ENCODE measurements around the gene CAPN5.

The CAPN5 gene

GRCh38 chr11:77138106-77138649 is 71.4 kb downstream of the CAPN5 start:
- DNase-seq: no peak

DNA sequence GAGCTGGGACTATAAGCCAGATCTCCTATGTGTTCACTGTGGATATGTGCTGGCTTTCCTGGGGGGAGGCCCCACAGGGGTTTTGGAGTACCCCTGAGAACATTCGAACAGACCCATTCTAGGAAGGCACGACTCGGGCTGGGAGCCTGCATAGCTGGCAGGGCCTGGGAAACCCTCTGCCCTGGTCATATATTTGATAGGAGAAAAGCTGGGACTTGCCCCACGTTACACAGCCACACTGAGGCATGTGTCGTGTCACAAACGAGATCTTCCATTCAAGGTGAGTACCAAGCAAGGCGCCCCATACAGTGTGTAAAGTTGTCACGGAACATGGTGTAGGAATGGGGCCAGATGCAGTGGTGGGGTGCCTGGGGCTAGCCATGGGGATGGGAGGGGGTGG is 72.4 kb downstream of the CAPN5 start:
- no peak for DNase-seq

- DNase-seq: no peak
Observed at GRCh38 chr11:77140231-77140851, 73.6 kb downstream of the CAPN5 start.

DNA sequence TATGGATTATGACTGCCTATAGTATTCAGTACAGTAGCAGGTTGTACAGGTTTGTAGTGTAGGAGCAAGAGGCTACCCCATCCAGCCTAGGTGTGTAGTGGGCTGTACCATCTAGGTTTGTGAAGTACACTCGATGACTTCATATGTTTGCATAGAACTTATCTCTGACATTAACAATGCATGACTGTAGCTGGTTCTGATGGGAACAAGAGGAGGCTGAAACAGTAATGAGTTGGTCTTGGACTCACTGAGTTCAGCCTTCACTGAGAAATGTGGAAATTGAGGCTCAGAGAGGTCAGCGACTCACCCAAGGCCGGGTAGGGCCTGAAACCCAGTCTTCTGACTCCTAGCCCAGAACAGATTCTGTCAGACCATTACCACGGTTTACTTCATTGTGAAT is 74.3 kb downstream of the CAPN5 start:
- DNase-seq: no peak

DNA sequence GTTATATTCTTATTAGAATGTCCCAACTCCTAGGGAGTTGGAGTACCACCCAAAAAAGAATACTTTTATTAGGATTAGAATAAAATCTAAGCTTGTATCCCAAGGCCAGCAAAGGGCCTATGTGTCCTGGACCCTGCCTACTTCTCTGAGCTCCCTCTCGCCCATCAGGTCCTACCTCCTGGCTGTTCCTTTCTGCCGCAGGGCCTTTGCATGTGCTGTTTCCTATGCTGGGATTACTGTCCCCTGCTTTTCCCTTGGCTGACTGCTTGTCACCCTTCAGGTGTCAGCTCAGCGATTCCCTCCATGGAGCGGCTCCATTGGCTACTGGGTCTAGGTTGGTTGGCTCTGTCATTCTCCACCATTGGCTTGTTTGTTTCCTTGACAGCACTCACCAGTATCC is 74.7 kb downstream of the CAPN5 start:
- DNase-seq: no peak

DNA sequence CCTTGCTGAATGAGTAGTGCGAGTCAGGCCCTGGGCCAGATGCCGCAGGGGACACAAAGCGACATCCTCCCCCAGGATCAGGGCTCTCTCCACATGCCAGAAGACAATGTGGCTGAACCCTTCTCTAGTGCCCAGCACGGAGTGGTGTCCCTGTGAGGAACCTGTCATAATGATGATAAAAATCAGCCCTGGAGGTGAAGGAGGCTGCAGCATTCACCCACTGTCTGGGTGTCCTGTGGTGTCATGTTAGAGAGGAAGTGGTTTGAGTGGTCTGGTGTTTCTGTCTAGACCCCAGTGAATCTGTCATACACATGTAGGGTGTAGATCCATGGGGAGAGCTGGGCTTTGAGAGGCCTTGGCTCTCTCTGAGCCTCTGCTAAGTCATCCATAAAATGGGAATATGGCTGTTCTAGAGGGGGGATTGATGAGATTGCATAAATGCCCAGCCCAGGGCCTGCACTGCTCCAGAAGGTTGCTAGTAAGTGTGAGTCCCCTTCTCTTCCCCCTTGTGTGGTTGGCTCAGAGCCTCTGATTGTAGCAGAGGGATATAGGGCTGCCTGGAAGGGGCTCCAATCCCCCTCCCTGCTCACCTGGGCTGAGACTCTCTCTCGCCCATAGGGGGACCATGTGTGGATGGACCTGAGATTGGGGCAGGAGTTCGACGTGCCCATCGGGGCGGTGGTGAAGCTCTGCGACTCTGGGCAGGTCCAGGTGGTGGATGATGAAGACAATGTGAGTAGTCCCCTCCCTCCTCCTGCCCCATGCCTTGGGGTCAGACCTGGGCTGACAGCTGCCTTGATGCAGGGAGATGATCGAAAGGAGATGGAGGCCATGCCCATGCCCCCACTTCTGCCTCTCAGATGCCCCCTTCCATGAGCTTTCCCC is 75.6 kb downstream of the CAPN5 start:
- DNase-seq: no peak

DNA sequence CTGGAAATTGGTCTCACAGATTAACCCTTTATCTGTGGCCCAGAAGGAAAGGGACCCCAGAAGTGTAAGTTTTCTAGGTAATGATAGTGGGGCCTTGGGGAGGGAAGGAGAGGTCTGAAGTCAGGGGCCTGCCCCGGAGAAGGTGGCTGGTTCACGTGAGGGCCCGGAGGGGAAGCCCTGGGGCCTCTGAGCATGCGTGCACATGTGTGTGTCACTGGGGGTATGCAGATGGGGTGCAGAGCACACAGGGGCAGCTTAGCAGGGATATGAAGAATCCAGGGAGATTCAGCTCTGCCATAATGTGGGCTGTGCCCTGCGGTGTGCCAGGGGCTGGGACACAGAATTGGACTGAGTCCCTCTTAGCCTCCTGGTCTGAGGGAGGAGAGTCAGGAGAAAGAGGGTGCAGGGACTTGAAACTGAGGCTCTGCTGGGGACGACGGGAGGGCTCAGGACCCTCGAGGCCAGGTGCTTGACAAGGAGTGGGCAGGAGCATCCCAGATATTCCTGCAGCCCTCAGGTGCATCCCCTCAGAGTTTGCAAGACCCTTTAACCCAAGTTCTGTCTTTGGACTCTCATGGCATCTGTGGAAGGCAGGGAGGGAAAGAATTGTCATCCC is 76.7 kb downstream of the CAPN5 start:
- DNase-seq: no peak

DNA sequence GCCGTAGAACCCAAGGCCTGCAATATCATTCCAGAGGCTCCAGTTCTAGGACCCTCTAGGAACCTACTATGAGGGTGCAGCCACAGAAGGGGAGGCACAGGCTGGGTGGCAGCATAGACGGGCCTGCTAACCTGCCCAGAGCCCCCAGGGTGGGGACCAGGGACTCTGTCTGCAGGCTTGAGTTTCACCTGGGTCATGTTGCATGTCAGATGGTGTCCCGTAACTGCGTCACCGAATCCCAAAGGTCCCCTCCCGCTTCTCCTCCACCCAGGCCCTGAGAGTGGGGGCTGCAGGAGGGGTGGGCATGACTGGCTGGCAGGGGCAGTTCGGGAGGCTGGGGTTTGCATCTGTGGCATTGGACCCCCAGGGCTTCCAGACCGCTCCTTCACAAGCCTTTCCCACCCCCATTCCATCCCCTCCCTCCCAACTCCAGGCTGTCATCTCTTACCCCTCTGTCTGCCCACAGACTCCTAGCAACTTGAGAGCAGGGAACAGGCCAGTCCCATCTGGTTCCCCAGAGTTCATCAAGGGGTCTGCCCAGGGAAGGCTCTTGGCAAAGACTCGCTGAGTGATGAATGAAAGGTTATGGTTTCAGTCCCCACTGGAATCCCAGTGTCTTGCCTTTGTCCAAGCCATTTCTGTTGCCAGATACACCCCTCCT is 77.6 kb downstream of the CAPN5 start:
- no peak for DNase-seq

DNA sequence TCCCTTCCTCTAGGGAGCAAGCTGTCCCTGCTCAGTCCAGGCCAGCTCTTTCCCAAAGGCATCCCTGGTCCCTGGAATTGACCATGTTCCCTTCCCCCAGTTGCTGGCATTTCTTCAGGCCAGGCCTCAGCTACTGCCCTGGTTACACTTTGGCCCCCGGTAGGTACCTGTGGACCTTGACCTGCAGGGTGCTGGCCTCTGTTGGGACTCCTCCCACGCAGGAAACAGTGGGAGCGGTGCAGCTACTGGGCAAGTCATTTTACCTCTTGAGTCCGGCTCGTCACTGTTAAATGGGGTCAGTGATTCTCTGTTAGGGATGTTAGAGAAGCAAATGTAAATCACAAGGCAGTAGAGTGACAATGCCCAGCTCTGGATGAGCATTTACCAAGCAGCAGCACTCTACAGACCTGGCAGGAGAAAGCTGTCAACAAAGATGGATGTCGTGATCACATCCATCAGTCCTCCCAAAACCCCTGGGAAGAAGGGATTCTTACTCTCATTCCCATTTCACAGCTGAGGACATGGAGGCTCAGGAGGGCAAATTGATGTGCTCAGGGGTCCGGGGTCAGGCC is 78.2 kb downstream of the CAPN5 start:
- no peak for DNase-seq

DNA sequence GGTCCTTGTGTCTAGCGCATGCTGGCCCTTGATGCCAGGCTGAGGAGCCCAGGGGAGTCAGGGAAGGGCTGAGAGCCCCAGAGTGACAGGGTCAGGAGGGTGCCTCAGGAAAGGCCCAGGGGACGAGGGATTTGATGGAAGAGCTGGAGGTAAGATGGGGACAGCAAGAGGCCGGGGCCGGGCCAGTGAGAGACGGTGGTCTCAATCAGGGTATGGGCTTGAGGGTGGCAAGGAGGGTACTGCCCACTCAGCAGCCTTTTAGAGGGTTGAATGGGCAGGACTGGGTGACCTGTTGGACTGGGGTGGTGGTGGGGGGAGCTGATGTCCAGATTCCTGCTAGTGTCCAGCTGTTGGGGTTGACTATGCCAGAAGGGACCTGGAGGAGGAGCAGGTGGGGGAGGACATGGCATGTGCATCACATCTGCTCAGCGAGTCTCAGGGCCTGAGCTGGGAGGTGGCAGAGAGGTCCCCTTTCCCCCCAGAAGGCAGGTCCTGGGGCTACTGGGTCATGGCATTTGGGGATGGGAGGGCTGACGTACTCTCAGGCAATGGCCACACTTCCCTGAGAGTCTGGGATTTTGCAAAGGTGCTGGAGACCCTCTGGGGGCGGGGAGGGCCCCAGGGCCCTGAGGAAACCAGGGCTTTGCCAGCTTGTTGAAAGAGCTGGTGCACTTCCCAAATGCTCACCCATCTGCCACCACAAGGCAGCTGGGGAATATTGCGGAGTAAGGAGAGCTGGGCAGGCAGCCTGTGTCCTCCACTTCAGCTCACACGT is 79.7 kb downstream of the CAPN5 start:
- no peak for DNase-seq

GRCh38 chr11:77147036-77147315 is 80.2 kb downstream of the CAPN5 start:
- DNase-seq: no peak

- peak; percentile 41 for DNase-seq
Observed at GRCh38 chr11:77147668-77148321, 81.0 kb downstream of the CAPN5 start.

GRCh38 chr11:77148963-77149715 is 82.4 kb downstream of the CAPN5 start:
- DNase-seq: no peak

- DNase-seq: no peak
Observed at GRCh38 chr11:77149716-77150392, 83.1 kb downstream of the CAPN5 start.

GRCh38 chr11:77150836-77151235 is 84.1 kb downstream of the CAPN5 start:
- DNase-seq: no peak

GRCh38 chr11:77151804-77152509 is 85.2 kb downstream of the CAPN5 start:
- peak; percentile 27 for DNase-seq

DNA sequence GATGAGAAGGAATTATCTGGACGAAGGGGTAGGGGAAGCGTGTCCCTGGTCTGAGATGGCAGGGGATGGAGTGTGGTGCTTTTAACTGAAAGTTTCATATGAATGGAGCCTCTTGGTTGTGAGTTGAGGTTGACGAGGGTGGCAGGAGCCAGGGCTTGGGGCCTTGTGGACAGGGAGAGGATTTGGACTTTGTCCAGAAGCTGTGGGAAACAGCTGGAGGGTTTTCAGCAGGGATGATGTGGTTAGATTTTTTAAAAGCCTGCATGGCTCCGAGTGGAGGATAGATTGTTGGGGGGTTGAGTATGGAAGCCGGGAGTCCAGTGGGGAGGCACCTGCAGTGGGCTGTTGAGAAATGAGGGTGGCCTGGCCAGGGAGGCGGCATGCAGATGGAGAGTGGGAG is 86.1 kb downstream of the CAPN5 start:
- DNase-seq: no peak

GRCh38 chr11:77153276-77154185 is 86.8 kb downstream of the CAPN5 start:
- no peak for DNase-seq

Data from hematopoietic multipotent progenitor cell treated with erythropoietin and hydrocortisone succinate and interleukin-3 and kit ligand, for 8 days (in vitro differentiated cells).